ENCODE data around the gene FABP6. TPM values are rescaled to one million over a fixed set of nuclear protein-coding genes. Genes with fewer than 3 reads are reported as not detected.
A peak's percentile ranks its signal among the peaks of the same experiment; 100 is the strongest.

FABP6 gene
- total and polyA plus RNA-seq, 4 donors, result 5.0 to 13.1 (median 6.3) TPM

- Histone ChIP-seq H3K4me1 (ENCODE audit: control insufficient read depth in 5 of 5, insufficient read depth in 5 of 5, low read length in 5 of 5) (peaks cover 4 to 22% (median 11%) of the 10 kb centered on the region in 5 donors), H3K27ac (ENCODE audit: low read depth in 1 of 2, low read length in 1 of 2) (peak overlapping the region; percentile 57 to 70), H3K9me3 (ENCODE audit: control insufficient read depth in 4 of 4, insufficient read depth in 3 of 4, low read length in 3 of 4) (no peaks in the 10 kb centered on the region), H3K36me3 (ENCODE audit: control insufficient read depth in 4 of 4, insufficient read depth in 4 of 4, low read length in 4 of 4) (no peaks in the 10 kb centered on the region), H3K4me3 (no peak overlapping the region), H3K9ac (ENCODE audit: insufficient read depth in 1 of 2, low read length in 2 of 2) (no peak overlapping the region), H3K27me3 (ENCODE audit: control insufficient read depth in 3 of 3, insufficient read depth in 3 of 3, low read length in 2 of 3) (no peaks in the 10 kb centered on the region)
- DNase-seq (peak; percentile 61 to 77 (median 75)), ATAC-seq (ENCODE audit: insufficient read depth, low FRiP score) (peak; percentile 86)
- WGBS, 2 donors, result 30 to 57% methylated on average over 8 of the region's 8 CpGs
- TF ChIP-seq, protein P1, sequence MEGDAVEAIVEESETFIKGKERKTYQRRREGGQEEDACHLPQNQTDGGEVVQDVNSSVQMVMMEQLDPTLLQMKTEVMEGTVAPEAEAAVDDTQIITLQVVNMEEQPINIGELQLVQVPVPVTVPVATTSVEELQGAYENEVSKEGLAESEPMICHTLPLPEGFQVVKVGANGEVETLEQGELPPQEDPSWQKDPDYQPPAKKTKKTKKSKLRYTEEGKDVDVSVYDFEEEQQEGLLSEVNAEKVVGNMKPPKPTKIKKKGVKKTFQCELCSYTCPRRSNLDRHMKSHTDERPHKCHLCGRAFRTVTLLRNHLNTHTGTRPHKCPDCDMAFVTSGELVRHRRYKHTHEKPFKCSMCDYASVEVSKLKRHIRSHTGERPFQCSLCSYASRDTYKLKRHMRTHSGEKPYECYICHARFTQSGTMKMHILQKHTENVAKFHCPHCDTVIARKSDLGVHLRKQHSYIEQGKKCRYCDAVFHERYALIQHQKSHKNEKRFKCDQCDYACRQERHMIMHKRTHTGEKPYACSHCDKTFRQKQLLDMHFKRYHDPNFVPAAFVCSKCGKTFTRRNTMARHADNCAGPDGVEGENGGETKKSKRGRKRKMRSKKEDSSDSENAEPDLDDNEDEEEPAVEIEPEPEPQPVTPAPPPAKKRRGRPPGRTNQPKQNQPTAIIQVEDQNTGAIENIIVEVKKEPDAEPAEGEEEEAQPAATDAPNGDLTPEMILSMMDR (IDR thresholded peaks at IDR 0.05; ENCODE audit: control extremely low read depth, extremely low read depth), result no peak
These were observed 58.2 kb downstream of the FABP6 start for GRCh38 chr5:160287378-160288051.

Other genes with a start within 250 kb of the FABP6 start
- 10 to 100 TPM; 37.3 to 42.5 TPM for gene TTC1, start 220.4 kb upstream of the FABP6 start, total RNA-seq
- gene TTC1, start 220.4 kb upstream of the FABP6 start, polyA plus RNA-seq, result 10 to 100 TPM; 43.8 to 47.5 TPM
- 10 to 100 TPM; 23.0 to 49.0 TPM for gene PWWP2A, start 110.1 kb upstream of the FABP6 start, total RNA-seq
- 10 to 100 TPM in 1 of 2 donors, 1 to 10 TPM in 1; 7.9 to 10.0 TPM for gene PWWP2A, start 110.1 kb upstream of the FABP6 start, polyA plus RNA-seq
- 10 to 100 TPM in 1 of 2 donors, 1 to 10 TPM in 1; 9.1 to 22.3 TPM for gene CCNJL, start 83.1 kb downstream of the FABP6 start, total RNA-seq
- gene CCNJL, start 83.1 kb downstream of the FABP6 start, polyA plus RNA-seq, result 10 to 100 TPM; 10.4 to 16.5 TPM
- 1 to 10 TPM; 2.1 to 3.0 TPM for gene C1QTNF2, start 141.1 kb downstream of the FABP6 start, total RNA-seq
- 1 to 10 TPM in 1 of 2 donors, under 1 TPM in 1; 0.62 to 1.1 TPM for gene C1QTNF2, start 141.1 kb downstream of the FABP6 start, polyA plus RNA-seq
- 10 to 100 TPM in 1 of 2 donors, 1 to 10 TPM in 1; 3.0 to 12.3 TPM for gene FAM200C, start 170.5 kb downstream of the FABP6 start, total RNA-seq
- gene FAM200C, start 170.5 kb downstream of the FABP6 start, polyA plus RNA-seq, result 1 to 10 TPM; 1.1 to 4.3 TPM
- 10 to 100 TPM; 35.2 to 35.6 TPM for gene SLU7, start 189.6 kb downstream of the FABP6 start, total RNA-seq
- gene SLU7, start 189.6 kb downstream of the FABP6 start, polyA plus RNA-seq, result 10 to 100 TPM; 26.7 to 34.4 TPM
- gene PTTG1, start 192.3 kb downstream of the FABP6 start, total RNA-seq, result 10 to 100 TPM in 1 of 2 donors, 1 to 10 TPM in 1; 4.0 to 17.1 TPM
- 10 to 100 TPM; 13.7 to 29.2 TPM for gene PTTG1, start 192.3 kb downstream of the FABP6 start, polyA plus RNA-seq

Measured in lung (tissue), 12 donors.